SH-SY5Y (cell line): Measurements from ENCODE around the gene PLXNA3.

Experiments used
- GATA2 ChIP-seq: IDR thresholded peaks from 2 replicates; pipeline ENCODE4 v1.6.1; 2011; ENCODE audit warnings: mild to moderate bottlenecking, low read depth, low read length
- GATA3 ChIP-seq: IDR thresholded peaks from 2 replicates; pipeline ENCODE4 v1.6.1; 2011; ENCODE audit warnings: low read depth, mild to moderate bottlenecking, low read length, moderate library complexity

- TF ChIP-seq GATA2 (no peak), GATA3 (no peak)
These were observed 9.6 kb upstream of the PLXNA3 start for GRCh38 chrX:154448484-154448883.
